ENCODE measurements around the gene MEGF6.

MEGF6 gene

GRCh38 chr1:3504151-3504821, 107.0 kb downstream of the MEGF6 start:
- DNase-seq (ENCODE audit: low read depth in 2 of 2), result no peak

DNA sequence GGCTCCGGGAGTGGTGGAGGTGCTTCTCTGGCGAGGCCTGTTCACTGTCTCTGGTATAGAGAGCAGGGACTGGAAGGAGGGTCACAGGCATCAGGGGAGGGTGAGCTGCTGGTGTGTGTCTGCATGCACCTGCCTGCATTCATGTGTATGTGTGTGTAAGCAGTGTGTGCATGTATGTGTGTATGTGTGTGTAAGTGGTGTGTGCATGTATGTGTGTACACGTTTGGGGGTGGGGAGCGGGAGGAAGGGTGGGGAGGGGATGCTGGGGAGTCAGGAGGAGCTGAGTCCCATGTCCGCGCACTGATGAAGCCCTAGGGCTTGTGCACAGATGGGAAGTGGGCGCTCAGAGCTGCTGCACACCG, 107.8 kb downstream of the MEGF6 start:
- DNase-seq (ENCODE audit: low read depth in 2 of 2), result no peak

DNA sequence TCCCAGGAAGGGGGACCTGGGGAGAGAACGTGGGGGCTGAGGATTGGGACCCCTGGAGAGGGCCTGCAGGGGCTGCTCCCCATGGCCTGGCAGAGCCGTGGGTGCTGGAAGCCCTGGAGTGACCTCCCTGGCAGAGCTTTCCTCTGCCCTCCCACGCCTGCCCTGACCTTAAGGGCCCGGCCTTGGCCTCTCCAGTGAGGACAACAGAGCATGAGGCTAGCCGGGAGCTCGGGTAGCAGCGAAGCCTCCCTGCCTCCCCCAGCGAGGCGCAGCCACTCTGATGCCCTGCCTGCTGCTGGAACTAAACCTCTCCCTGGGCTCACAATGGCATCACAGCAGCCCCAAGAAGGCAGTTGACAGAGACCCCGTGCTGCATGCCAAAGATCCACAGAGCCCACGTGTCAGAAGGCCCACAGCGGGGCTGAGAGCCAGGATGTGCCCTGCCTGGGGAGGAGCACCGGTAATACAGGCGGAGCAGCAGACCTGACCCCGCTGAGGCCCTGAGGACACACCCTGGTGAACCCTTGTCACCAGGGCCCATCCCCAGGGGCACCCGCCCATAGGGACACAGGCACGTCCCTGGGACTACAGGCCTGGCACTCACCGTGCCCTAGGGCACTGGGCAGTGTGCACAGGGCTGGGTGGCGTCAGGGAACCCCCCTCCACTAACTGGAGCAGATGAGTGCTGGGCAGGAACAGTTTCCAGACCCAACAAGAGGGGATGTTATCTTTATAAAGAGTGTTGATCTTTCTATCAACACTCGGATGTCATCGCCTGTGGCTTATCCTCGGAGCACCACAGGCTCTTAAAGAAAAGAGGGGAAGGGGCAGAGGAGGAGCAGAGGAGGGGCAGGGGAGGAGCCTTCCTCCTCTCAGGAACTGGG, 108.4 kb downstream of the MEGF6 start:
- no peak for DNase-seq (ENCODE audit: low read depth in 2 of 2)

GRCh38 chr1:3501856-3502640, 109.3 kb downstream of the MEGF6 start:
- DNase-seq (ENCODE audit: low read depth in 2 of 2), result no peak

DNA sequence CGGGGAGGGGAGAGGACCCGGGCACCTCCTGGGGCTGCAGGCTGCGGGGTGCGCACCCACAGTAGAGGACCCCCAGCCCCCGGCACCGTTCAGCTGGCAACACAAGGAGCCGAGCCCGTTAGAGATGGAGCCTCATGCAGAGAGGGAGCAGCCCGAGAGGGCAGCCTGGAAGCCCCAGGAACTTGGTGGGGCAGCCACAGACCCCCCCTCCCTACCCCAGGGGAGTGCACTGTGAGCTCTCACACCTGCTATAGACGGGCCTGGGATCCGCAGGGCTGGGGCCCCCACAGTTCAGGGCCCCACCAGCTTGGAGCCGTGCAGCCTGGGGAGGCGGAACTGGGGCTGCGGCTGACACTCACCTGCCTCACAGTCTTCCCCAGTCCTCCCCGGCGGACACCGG, 109.9 kb downstream of the MEGF6 start:
- DNase-seq (ENCODE audit: low read depth in 2 of 2), result no peak

DNA sequence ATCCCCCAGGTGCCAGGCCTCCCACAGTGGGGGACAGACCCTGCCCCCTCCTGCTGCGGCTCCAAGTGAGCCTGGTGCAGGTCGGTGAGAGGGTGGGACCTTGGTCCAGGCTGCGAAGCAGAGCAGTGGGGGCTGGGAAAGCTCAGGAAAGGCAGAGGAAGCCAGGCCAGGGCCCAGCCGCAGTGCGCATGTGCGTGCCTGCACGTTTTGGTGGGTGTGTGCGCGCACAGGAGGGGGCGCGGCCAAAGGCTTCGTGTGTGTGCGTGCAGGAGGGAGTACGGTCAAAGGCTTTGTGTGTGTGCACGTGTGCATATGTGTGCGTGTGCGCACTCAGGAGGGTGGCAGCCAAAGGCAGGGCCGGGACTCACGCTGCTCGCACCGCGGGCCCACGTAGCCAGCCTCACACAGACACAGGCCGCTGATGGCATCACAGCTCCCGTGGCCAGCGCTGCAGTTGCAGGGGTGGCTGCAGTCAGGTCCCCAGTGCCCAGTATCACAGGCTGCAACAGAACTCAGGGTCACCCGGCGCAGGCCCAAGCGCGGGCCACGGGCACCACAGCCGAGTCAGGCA, 111.0 kb downstream of the MEGF6 start:
- DNase-seq (ENCODE audit: low read depth in 2 of 2), result no peak

- DNase-seq (ENCODE audit: low read depth in 2 of 2), result no peak
Measured at GRCh38 chr1:3499611-3500010, 111.7 kb downstream of the MEGF6 start.

DNA sequence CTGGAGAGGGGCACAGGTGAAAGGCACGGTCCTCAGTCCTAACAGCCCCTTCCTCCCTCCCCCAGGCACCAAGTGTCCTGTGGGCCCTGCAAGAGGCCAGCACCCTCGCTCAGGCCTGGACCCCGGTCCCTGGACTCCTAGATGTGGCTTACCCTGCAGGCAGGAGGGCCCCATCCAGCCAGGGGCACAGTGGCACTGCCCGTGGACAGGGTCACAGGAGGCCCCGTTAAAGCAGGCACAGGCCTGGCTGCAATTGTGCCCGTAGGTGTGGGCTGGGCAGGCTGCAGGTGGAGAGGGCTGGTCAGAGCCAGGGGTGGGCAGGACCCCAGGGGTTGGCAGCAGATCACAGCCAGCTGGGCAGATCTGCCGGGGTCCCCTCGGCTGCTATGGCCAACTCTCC, 112.3 kb downstream of the MEGF6 start:
- DNase-seq (ENCODE audit: low read depth in 2 of 2), result no peak

DNA sequence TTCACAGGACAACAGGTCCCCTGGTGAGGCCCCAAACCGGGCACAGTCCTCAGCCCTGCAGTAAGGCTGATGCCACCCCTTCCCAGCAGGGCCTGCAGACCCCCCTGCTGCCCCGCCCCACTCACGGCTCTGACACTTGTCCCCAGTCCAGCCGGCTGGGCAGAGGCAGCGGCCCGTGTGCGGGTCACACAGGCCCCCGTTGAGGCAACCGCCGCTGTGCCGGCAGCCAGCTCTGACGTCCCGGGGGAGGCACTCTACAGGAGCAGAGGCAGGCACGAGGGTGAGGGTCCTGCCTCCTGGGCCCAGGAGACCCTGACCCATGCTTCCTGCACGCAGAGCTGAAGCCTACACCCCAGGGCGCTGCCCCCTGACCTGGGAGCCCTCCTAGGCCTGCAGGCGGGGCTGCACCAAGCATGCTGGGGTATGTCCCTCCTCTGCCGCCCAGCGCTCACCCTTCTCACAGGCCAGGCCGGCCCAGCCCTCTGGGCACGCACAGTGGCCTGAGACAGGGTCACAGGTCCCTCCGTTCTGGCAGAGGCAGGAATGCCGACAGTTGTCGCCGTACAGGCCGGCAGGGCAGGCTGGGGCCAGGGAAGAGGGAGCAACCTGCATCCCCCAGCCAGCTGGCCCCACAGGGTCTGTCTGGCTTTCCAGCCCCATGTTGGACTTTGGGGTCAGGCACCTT, 112.9 kb downstream of the MEGF6 start:
- DNase-seq (ENCODE audit: low read depth in 2 of 2), result no peak

DNA sequence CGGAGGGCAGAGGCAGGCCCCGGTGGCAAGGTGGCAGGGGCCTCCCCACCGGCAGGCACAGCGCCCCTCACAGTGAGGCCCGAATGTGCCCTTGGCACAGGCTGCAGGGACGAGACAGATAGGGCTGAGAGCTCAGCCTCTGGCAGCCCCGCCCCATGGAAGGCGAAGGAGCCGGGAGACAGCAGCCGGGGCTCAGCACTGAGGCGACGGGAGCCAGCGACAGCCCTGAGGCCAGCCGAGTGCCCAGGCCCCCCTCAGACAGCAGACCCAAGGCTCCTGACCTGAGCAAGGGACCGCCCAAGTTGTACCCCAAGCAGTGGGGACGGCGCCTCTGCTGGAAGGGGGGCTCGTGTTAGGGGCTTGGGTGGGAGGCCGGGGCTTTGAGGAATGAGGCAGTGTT, 113.8 kb downstream of the MEGF6 start:
- DNase-seq (ENCODE audit: low read depth in 2 of 2), result no peak

GRCh38 chr1:3496916-3497315, 114.4 kb downstream of the MEGF6 start:
- no peak for DNase-seq (ENCODE audit: low read depth in 2 of 2)

DNA sequence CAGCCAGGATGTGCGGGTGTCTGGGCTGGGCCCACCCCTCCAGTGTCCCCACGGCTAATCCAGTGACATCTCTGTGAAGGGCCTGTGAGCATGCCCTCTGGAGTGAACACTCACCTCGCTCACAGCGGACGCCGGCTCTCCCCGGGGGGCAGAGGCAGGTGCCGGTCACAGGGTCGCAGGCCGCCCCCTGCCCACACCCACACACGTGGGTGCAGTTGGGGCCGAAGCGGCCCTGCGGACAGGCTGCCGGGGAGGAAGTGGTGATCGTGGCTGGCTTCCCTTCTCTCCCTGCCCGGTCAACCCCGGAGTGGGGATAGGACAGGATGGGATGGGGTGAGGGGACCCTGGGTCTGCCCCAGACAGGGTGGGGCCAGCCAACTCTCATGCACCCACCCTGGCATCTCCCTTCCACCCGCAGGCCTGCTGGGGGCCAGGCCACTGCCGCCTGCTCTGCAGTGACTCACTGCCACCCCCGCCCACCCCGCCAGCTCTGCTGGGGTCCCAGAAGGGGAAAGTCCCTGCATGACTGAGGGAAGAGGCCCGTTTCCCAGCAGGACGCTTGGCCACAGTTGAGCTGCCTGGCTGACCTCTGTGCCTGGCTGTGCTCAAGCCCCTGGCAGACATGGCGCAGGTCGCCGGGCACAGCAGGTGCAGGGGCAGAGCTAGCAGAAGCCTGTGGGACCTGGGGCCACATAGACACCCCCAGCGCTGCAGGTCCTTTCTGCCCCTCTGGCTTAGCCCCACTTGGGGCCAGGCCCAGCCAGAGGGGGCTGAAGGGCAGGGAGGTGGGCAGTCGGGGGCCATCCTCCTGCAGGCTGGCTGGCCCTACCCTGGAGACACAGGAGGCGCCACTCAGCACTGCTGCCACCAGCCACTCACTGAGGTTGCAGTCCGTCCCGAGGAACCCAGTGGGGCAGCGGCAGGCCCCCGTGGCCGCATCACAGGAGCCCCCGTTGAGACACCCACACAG, 115.2 kb downstream of the MEGF6 start:
- DNase-seq (ENCODE audit: low read depth in 2 of 2), result no peak

- no peak for DNase-seq (ENCODE audit: low read depth in 2 of 2)
Measured at GRCh38 chr1:3494321-3495308, 116.7 kb downstream of the MEGF6 start.

- no peak for DNase-seq (ENCODE audit: low read depth in 2 of 2)
Measured at GRCh38 chr1:3492545-3493246, 118.6 kb downstream of the MEGF6 start.

DNA sequence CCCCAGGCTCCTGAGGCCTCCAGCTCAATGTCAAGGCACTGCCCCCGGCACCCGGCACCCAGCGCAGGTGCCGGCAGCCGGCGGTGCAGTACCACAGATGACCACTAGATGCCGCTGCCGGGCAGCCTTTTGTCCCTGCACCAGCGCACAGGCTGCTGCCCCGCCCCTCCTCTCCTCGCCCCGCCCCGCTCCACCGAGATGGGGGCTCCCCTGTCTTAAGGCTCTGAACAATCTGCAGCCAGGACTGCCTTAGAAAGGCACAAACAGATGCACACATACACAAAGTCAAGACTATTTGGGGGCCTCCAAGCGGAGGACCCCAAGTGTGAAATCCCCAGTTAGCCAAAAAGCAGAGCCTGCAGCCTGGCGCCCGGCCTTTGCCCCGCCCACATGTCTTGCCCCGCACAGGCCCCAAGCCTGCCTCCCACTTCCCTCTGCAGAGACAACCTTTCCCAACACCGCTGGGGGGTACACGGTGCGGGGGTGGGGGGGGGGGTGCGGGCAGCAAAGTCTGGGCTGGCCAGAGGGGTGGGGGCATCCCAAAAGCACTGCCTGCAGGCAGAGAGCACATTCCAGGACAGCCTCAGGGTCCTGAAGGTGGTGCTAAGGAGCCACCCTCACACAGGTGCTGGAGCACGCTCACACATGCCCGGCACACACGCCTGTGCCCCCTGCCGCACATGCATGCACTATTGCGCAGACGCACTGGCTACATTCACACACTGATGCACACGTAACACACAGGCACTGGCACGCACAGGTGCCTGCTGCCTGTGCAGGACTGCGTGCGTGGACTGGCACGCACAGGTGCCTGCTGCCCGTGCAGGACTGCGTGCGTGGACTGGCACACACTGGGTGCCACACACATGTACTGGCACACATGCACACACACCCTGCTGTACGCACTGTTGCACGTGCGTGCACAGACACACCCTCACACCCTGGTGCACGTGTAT, 119.7 kb downstream of the MEGF6 start:
- peak; percentile 71 to 75 for DNase-seq (ENCODE audit: low read depth in 2 of 2)

- no peak for DNase-seq (ENCODE audit: low read depth in 2 of 2)
Measured at GRCh38 chr1:3490046-3490745, 121.1 kb downstream of the MEGF6 start.

DNA sequence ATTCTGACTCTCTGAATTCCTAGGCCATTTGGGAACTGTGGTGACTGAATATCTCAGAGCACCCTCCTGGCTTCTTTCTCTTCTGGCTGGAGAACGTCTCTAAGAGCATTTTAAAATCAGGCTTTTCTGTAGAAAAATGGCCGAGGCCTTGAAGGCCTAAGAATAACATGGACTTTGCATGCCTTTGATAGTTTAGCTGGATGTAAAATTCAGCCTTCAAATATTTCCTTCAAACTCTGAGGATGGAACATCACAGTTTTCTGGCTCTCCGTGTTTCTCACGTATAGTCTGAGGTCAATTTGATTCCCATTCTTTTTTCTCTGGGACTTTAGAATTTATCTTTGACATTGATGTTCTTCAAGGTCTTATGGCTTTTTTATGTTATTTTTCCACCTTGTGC, 122.9 kb downstream of the MEGF6 start:
- DNase-seq (ENCODE audit: low read depth in 2 of 2), result no peak
